Cardiac muscle cell (in vitro differentiated cells and primary cell): ENCODE measurements around the gene HS3ST2. TPM values are rescaled to one million over a fixed set of nuclear protein-coding genes. Genes with fewer than 3 reads are reported as not detected.

Source experiments
- DNase-seq, 2 donors: peaks; one replicate each; pipeline versions ENCODE4 v3.0.0 to v3.0.0-alpha.2; 2010 to 2017; ENCODE audit warnings: low read depth in 1 of 2, low spot score in 1 of 2
- H3K27ac ChIP-seq: fragments of 200-600 bp; sonication (generic); 2 replicates; pipeline ENCODE4 v1.5.1; 2016
- H3K27me3 ChIP-seq: fragments of 200-600 bp; sonication (generic); 2 replicates; pipeline ENCODE4 v1.6.0; 2016; ENCODE audit warnings: control low read depth
- H3K36me3 ChIP-seq: fragments of 200-600 bp; sonication (generic); 2 replicates; pipeline ENCODE4 v1.5.1; 2016; ENCODE audit warnings: control low read depth
- H3K4me1 ChIP-seq: fragments of 200-600 bp; sonication (generic); 2 replicates; pipeline ENCODE4 v1.8.1; 2017; ENCODE audit warnings: low read depth, mild to moderate bottlenecking, mixed run types
- H3K4me3 ChIP-seq: fragments of 200-600 bp; sonication (generic); 2 replicates; pipeline ENCODE4 v1.5.1; 2016; ENCODE audit warnings: mild to moderate bottlenecking
- H3K9me3 ChIP-seq: fragments of 200-600 bp; sonication (generic); 2 replicates; pipeline ENCODE4 v1.5.1; 2017; ENCODE audit warnings: low read depth, mild to moderate bottlenecking, control low read depth
- polyA plus RNA-seq: library from polyadenylated mRNA; unstranded; fragments of >200 nt; fragmentation: Nextera tagmentation; extraction: Ambion mirVana; gene quantifications from 2 replicates; pipeline ENCODE4 v1.2.1, GENCODE V29; 2016
- total RNA-seq: library from RNA; depleted of rRNA; stranded (reverse); fragments of >200 nt; gene quantifications from 2 replicates; pipeline ENCODE4 v1.2.3, GENCODE V29; 2016
- TF ChIP-seq, protein P1 (sequence below): IDR thresholded peaks from 2 replicates; pipeline ENCODE4 v1.5.1; 2012; ENCODE audit warnings: low read depth, mild to moderate bottlenecking, low read length

The HS3ST2 gene
- total and polyA plus RNA-seq, 2 experiments from 2014 or later = not detected

GRCh38 chr16:22882981-22883380, 69.0 kb downstream of the HS3ST2 start:
- Histone ChIP-seq H3K27ac (no peak overlapping the region), H3K4me1 (no peaks in the 10 kb centered on the region), H3K27me3 (no peaks in the 10 kb centered on the region), H3K36me3 (no peaks in the 10 kb centered on the region), H3K9me3 (no peaks in the 10 kb centered on the region), H3K4me3 (no peak overlapping the region)
- TF ChIP-seq, protein P1, sequence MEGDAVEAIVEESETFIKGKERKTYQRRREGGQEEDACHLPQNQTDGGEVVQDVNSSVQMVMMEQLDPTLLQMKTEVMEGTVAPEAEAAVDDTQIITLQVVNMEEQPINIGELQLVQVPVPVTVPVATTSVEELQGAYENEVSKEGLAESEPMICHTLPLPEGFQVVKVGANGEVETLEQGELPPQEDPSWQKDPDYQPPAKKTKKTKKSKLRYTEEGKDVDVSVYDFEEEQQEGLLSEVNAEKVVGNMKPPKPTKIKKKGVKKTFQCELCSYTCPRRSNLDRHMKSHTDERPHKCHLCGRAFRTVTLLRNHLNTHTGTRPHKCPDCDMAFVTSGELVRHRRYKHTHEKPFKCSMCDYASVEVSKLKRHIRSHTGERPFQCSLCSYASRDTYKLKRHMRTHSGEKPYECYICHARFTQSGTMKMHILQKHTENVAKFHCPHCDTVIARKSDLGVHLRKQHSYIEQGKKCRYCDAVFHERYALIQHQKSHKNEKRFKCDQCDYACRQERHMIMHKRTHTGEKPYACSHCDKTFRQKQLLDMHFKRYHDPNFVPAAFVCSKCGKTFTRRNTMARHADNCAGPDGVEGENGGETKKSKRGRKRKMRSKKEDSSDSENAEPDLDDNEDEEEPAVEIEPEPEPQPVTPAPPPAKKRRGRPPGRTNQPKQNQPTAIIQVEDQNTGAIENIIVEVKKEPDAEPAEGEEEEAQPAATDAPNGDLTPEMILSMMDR = no peak
- DNase-seq = no peak

DNA sequence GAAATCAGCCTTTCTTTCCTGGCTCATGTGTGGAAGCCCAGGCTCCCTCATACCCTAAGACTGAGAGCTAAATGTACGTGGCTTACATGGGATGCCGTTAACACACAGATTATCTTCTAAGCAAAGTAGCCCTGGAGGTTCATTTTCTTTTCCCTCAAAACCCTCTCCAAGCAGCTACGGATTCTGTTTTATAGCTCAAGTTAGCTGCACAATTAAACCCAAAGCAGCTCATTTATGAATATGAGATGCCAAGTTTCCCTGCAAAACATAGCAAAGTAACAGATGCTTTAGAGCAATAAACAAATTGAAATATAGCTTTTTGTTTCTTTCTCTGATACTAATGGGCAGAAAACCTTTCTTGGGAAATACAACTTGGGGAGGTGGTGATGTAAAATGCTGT, 72.0 kb downstream of the HS3ST2 start:
- TF ChIP-seq, protein P1 = no peak
- Histone ChIP-seq H3K36me3 (no peaks in the 10 kb centered on the region), H3K9me3 (no peaks in the 10 kb centered on the region), H3K27ac (no peak overlapping the region), H3K4me1 (no peaks in the 10 kb centered on the region), H3K27me3 (no peaks in the 10 kb centered on the region), H3K4me3 (no peak overlapping the region)
- DNase-seq = no peak

DNA sequence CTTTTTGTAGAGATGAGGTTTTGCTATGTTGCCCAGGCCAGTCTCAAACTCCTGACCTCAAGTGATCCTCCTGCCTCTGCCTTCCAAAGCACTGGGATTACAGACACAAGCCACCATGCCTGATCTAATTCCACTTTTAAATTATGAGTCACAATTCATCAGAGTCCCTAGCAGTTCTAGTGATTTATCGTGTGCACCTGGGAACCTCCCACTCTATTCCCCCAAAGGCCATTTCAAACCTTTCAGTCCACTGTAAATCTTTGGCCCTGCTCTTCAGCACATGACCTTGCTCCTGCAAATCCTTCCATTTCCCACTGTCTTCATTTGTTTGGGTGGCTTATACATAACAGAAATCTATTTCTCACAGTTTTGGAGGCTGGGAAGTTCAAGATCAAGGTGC, 73.0 kb downstream of the HS3ST2 start:
- Histone ChIP-seq H3K4me1 (no peaks in the 10 kb centered on the region), H3K27me3 (no peaks in the 10 kb centered on the region)
- DNase-seq = no peak

DNA sequence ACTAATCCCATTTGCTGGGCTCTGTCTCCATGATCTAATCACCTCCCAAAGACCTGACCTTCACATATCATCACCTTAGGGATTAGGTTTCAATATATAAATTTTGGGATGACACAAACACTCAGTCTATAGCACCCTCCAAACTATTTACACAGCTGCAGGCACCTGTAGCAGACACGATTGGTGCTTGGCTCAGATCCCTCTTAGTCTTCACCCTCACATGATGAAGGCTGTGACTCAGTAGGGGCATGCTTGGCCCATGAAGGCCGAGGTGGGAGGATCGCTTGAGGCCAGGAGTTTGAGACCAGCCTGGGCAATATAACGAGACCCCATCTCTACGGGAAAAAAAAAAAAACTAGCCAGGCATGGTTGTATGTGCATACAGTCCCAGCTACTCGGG, 73.5 kb downstream of the HS3ST2 start:
- DNase-seq = no peak
- TF ChIP-seq, protein P1 = no peak
- Histone ChIP-seq H3K9me3 (no peaks in the 10 kb centered on the region), H3K27ac (no peak overlapping the region), H3K4me3 (no peak overlapping the region), H3K36me3 (no peaks in the 10 kb centered on the region), H3K27me3 (no peaks in the 10 kb centered on the region), H3K4me1 (no peaks in the 10 kb centered on the region)

More for the DNA sequence above, 73.0 kb downstream of the HS3ST2 start:
- Histone ChIP-seq H3K4me3 (no peak overlapping the region), H3K9me3 (no peaks in the 10 kb centered on the region), H3K27ac (no peak overlapping the region), H3K36me3 (no peaks in the 10 kb centered on the region)
- TF ChIP-seq, protein P1 = no peak

DNA sequence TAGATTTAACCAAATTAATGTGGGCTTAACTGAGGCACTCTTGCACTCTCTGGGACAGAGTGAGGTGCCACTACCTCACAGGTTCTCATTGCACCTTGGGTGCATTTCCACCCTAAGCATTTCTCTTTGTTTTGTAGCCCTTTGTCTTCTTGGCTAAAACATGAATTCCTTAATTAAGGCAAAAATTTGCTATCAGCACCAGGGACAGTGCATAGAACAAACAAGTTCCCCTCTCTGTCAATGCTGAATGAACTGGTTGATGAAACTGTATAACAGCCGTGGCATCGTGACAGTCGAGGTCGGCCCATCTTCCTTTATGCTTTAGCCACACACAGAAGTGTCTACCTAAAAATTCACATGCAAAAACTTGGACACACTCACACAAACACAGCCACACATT, 74.8 kb downstream of the HS3ST2 start:
- H3K4me1 ChIP-seq = no peaks in the 10 kb centered on the region
- no peaks in the 10 kb centered on the region for H3K9me3 ChIP-seq
- TF ChIP-seq, protein P1 = no peak
- H3K4me3 ChIP-seq = no peak overlapping the region
- no peak overlapping the region for H3K27ac ChIP-seq
- no peaks in the 10 kb centered on the region for H3K27me3 ChIP-seq
- peak; percentile 1 to 15 for DNase-seq
- H3K36me3 ChIP-seq = no peaks in the 10 kb centered on the region

GRCh38 chr16:22890976-22891375, 77.0 kb downstream of the HS3ST2 start:
- H3K4me3 ChIP-seq = no peak overlapping the region
- TF ChIP-seq, protein P1 = no peak
- H3K4me1 ChIP-seq = no peaks in the 10 kb centered on the region
- H3K36me3 ChIP-seq = no peaks in the 10 kb centered on the region
- H3K27me3 ChIP-seq = no peaks in the 10 kb centered on the region
- no peak for DNase-seq
- H3K9me3 ChIP-seq = no peaks in the 10 kb centered on the region
- H3K27ac ChIP-seq = no peak overlapping the region
